ENCODE data around the gene ASB13. TPM values are rescaled to one million over a fixed set of nuclear protein-coding genes. Genes with fewer than 3 reads are reported as not detected.

The ASB13 gene
- total and polyA plus RNA-seq, 10 of the 15 experiments (the other 5 are each of a cell fraction or from before 2014, with no cell fraction given) = 0.02 to 0.59 (median 0.10) TPM; not detected in 2

DNA sequence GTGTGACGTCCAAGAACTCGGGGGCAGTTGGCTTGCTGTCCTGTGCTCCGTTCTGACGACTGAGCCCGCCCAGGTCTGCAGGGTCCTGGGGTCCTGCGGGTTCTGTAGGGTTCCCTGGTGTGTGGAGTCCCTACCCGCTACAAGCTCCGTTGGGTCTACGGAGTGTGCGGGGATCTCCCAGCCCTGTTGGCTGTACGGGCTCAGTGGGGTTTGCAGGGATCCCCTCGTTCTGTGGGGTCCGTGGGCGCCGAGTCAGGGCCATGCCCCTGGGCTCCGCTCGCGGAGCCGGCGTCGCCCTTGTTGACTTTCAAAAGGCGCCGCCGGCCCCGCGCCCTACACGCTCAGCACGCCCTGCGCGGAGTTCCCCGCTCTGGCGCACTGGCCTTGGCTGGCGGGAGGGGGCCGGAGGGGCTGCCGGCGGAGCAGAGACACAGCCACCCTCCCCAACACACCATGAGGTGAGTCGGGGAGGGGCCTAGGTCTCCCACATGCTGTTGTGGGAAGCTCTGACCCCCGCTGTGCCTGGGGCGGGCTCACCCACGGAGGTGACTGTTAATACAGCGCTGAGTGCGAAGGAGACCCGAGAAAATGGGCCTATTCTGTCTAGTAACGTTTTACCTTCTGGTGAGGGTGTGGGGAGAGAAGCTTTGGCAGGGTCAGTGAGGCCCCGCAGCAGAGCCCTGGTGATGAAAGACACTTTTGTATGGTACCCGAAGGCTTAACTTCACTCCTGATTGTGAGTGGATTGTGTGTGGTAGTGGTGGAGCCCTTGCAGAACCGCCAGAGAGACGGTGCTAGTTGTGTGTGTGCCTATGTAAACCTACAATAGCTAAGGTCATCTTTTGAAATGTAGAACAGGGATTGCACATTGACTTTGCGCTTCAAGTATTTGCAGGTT, 26.3 kb upstream of the ASB13 start:
- Histone ChIP-seq H3K27ac (ENCODE audit: control insufficient read depth, insufficient read depth) (peak overlapping the region; percentile 77), H3K9me3 (replicated peaks; ENCODE audit: control insufficient read depth, insufficient read depth, low read length) (peaks cover 1% of the 10 kb centered on the region; the same call in 2 of the 3 replicates), H3K79me2 (ENCODE audit: control insufficient read depth, insufficient read depth, low read length) (peaks cover 96% of the 10 kb centered on the region), H3K36me3 (ENCODE audit: control insufficient read depth in 2 of 2, insufficient read depth in 2 of 2, low read length in 1 of 2) (no peaks in the 10 kb centered on the region), H3K4me3 (peak overlapping the region; percentile 83), H3K9ac (ENCODE audit: control insufficient read depth, insufficient read depth, low read length) (peak overlapping the region; percentile 81), H3K4me2 (ENCODE audit: control insufficient read depth, insufficient read depth) (peak overlapping the region; percentile 95), H3K4me1 (ENCODE audit: control insufficient read depth, insufficient read depth, low read length) (peaks cover 21% of the 10 kb centered on the region), H3K27me3 (replicated peaks in 1 of 2; ENCODE audit: control insufficient read depth in 2 of 2, insufficient read depth in 2 of 2, low read length in 1 of 2) (no peaks in the 10 kb centered on the region), H4K20me1 (ENCODE audit: control insufficient read depth, insufficient read depth) (no peaks in the 10 kb centered on the region), H2AFZ (ENCODE audit: control insufficient read depth, low read depth, low read length) (peak overlapping the region; percentile 71)
- FAIRE-seq = peak; percentile 41
- DNase-seq (ENCODE audit: low read depth, low spot score) = peak; percentile 32
- ChIA-PET SMC1A (ENCODE audit: uncharacterized antibody, unreplicated experiment) (interaction anchor here (0.6 to 15.6 kb wide), 16 partner anchors 9 to 283 kb away, joined by 3 to 191 read pairs (median 4); partner anchors contain the start of gene TASOR2), CTCF (interaction anchor here (0.7 to 2.3 kb wide), 14 partner anchors 8 to 251 kb away, joined by 3 to 21 read pairs (median 3); no protein-coding TSS in a partner anchor), POLR2A (interaction anchor here (0.6 to 2.6 kb wide), 20 partner anchors 8 to 1765 kb away, joined by 3 to 23 read pairs (median 4); partner anchors contain the start of genes ANKRD16, FBH1, GDI2 and TASOR2), RAD21 (ENCODE audit: unreplicated experiment) (interaction anchor here (0.6 to 2.7 kb wide), 14 partner anchors 9 to 250 kb away, joined by 3 to 22 read pairs (median 4); partner anchors contain the start of genes ANKRD16, FBH1 and TASOR2)
- WGBS (ENCODE audit: insufficient coverage, insufficient replicate concordance, low lambda C conversion rate, missing lambda C conversion rate) = 45% methylated on average over 49 of the region's 49 CpGs
- peak; percentile 90 for ATAC-seq
- in situ Hi-C loops (cut with MboI) (no loop called here), intact Hi-C loops (cut with micrococcal nuclease; ENCODE audit: unreplicated experiment) (loop anchor here (2.0 kb wide), 1 partner anchor 18 kb away; no protein-coding TSS in a partner anchor)
- no TSS peak for BruUV-seq (replicated peaks)
- TF ChIP-seq KDM1A (IDR thresholded peaks at IDR 0.05; ENCODE audit: borderline replicate concordance) (no peak), ZNF24 (IDR thresholded peaks at IDR 0.05) (0 out of 2 replicates have a peak, but pooled peaks have one; percentile 30), MTA3 (IDR thresholded peaks at IDR 0.05; ENCODE audit: borderline replicate concordance, low read length) (no peak), CHD1 (IDR thresholded peaks at IDR 0.05; ENCODE audit: low read depth, low read length) (no peak), BHLHE40 (IDR thresholded peaks at IDR 0.05; ENCODE audit: borderline replicate concordance in 1 of 2, low read depth in 2 of 2, low read length in 1 of 2) (peak; percentile 64 to 83; a peak in 3 of 4 replicates), FOS (IDR thresholded peaks at IDR 0.05; ENCODE audit: borderline replicate concordance, extremely low read depth, insufficient read length) (no peak), EGR1 (IDR thresholded peaks at IDR 0.05; ENCODE audit: borderline replicate concordance in 1 of 2, low read depth in 2 of 2, low read length in 2 of 2) (peak in 1 of 2 experiments; percentile 30; a peak in 1 of 3 replicates), MAX (IDR thresholded peaks at IDR 0.05; ENCODE audit: low read depth, low read length) (peak; percentile 86), SRF (IDR thresholded peaks at IDR 0.05; ENCODE audit: low read depth in 2 of 2, low read length in 2 of 2) (0 out of 4 replicates have a peak, but pooled peaks of 1 of the 2 experiments have one; percentile 51), HDAC6 (IDR thresholded peaks at IDR 0.05; ENCODE audit: unreplicated experiment) (no peak), ZZZ3 (IDR thresholded peaks at IDR 0.05; ENCODE audit: control insufficient read depth, insufficient read length, low read depth) (no peak), RFX5 (IDR thresholded peaks at IDR 0.05; ENCODE audit: low read depth, low read length) (0 out of 2 replicates have a peak, but pooled peaks have one; percentile 13), POU2F2 (IDR thresholded peaks at IDR 0.05; ENCODE audit: borderline replicate concordance, low read depth, low read length) (no peak; the same call in 2 of the 3 replicates), IKZF1 (conservative IDR thresholded peaks at IDR 0.05) (peak; percentile 70), POLR2A (IDR thresholded peaks at IDR 0.05; ENCODE audit: low read depth, low read length) (peak; percentile 73), DPF2 (IDR thresholded peaks at IDR 0.05) (0 out of 2 replicates have a peak, but pooled peaks have one; percentile 56), ZNF622 (IDR thresholded peaks at IDR 0.05) (no peak), SREBF1 (IDR thresholded peaks at IDR 0.05; ENCODE audit: low read length) (0 out of 2 replicates have a peak, but pooled peaks have one; percentile 12), CREB1 (IDR thresholded peaks at IDR 0.05; ENCODE audit: low read depth) (peak; percentile 65; the same call in 1 of the 2 replicates), PML (IDR thresholded peaks at IDR 0.05; ENCODE audit: low read length) (no peak), TBL1XR1 (IDR thresholded peaks at IDR 0.05; ENCODE audit: low read depth, low read length) (peak; percentile 65; the same call in 1 of the 2 replicates), LARP7 (IDR thresholded peaks at IDR 0.05) (peak; percentile 73), SMC3 (IDR thresholded peaks at IDR 0.05; ENCODE audit: borderline replicate concordance, low read length) (peak; percentile 6; the same call in 1 of the 2 replicates), BACH1 (IDR thresholded peaks at IDR 0.05; ENCODE audit: borderline replicate concordance) (peak; percentile 68), CBX3 (IDR thresholded peaks at IDR 0.05; ENCODE audit: borderline replicate concordance, low read depth) (no peak)
